Ovary (tissue), 10 donors: ENCODE data around the gene SEMA6C. TPM values are rescaled to one million over a fixed set of nuclear protein-coding genes. Genes with fewer than 3 reads are reported as not detected.
A peak's percentile ranks its signal among the peaks of the same experiment; 100 is the strongest.
"Not testable (repeated sequence)": the region's sequence is repeated elsewhere in the genome, so short reads cannot be mapped to it uniquely, and the experiment has no call there.

Source experiments
- DNase-seq, 5 donors: peaks; one replicate each; pipeline ENCODE4 v3.0.0-alpha.2; 2019 to 2020
- H3K27ac ChIP-seq, 2 donors: fragments of 200-600 bp; one replicate each; pipeline versions ENCODE4 v1.5.1 to v1.8.0; 2019 to 2022
- H3K27me3 ChIP-seq: fragments of 200-600 bp; one replicate; pipeline ENCODE4 v1.8.0; 2022
- H3K36me3 ChIP-seq: fragments of 200-600 bp; sonication (generic); one replicate; pipeline ENCODE4 v1.5.1; 2019
- H3K4me1 ChIP-seq: one replicate; pipeline ENCODE4 v1.8.1; 2013; ENCODE audit warnings: mild to moderate bottlenecking, moderate library complexity; ENCODE audit not compliant: insufficient read depth
- H3K4me3 ChIP-seq: fragments of 200-600 bp; sonication (generic); one replicate; pipeline ENCODE4 v1.5.1; 2017
- H3K9me3 ChIP-seq, 2 donors: fragments of 200-600 bp in 1 of 2; sonication (generic) in 1 of 2; one replicate each; pipeline versions ENCODE4 v1.5.1 to v1.8.1; 2013 to 2019; ENCODE audit warnings: mild to moderate bottlenecking in 1 of 2, moderate library complexity in 1 of 2
- EP300 ChIP-seq: sonication (generic); formaldehyde crosslinking; IDR thresholded peaks from one replicate; pipeline ENCODE4 v1.6.1; 2017; ENCODE audit warnings: antibody characterized with exemption
- POLR2A ChIP-seq: fragments of 450-650 bp; IDR thresholded peaks from one replicate; pipeline ENCODE4 v1.6.1; 2017; ENCODE audit warnings: antibody characterized with exemption, mild to moderate bottlenecking, moderate library complexity
- WGBS, 3 donors: extraction: QIAGEN DNeasy Blood & Tissue Kit in 1 of 3; methylation state at CpG; one replicate each; pipeline versions ENCODE4 v1.1.5 to v1.1.7; 2013 to 2017; 5-methylcytosine and 5-hydroxymethylcytosine counted together
- intact Hi-C, 4 donors: fragments of 100-400 bp; cut with DNase I; formaldehyde crosslinking; loops; one replicate each; pipeline versions ENCODE4 v1.11.0 to v1.15.1; 2022 to 2023
- long read RNA-seq, 3 donors: library from polyadenylated mRNA in 2 of 3; unstranded in 2 of 3; transcript quantifications; one replicate each; pipeline ENCODE4 v2.0.0 and lab custom pipeline, GENCODE V29; 2021 to 2026
- polyA plus RNA-seq, 2 donors: library from polyadenylated mRNA; stranded (reverse); fragments of 200-250 nt in 1 of 2; fragments of 350-450 nt in 1 of 2; fragmentation: Illumina TruSeq in 1 of 2; extraction: RNeasy Lipid Tissue Mini Kit (QIAGEN cat#74804) in 1 of 2; gene quantifications; one replicate each; pipeline ENCODE4 v1.2.3, GENCODE V29; 2013 to 2014
- total RNA-seq, 7 donors: library from RNA; depleted of rRNA in 2 of 7; stranded (reverse); fragments of >200 nt in 2 of 7; fragmentation: NEBNext Ultra II Directional in 3 of 7; extraction: Animal tissue kit (Norgen Biotek cat#: 25700) in 3 of 7; gene quantifications; one replicate each; pipeline versions ENCODE4 v1.1.0 to v1.2.4, GENCODE V29; 2016 to 2023
- TF ChIP-seq, protein P1 (sequence below), 3 donors: fragments of 450-650 bp in 2 of 3; fragments of 200-600 bp in 1 of 3; IDR thresholded peaks; one replicate each; pipeline versions ENCODE4 v1.5.1 to v1.8.0; 2016 to 2022; ENCODE audit warnings: antibody characterized with exemption in 3 of 3, mild to moderate bottlenecking in 1 of 3
- donor health status: DM: no; HTN: no; CAD: no; lungs with moderate emphysema.
- donor health status: DM: no; HTN: no; CAD: no.
- donor health status: Bipolar disorder and iron deficiency.
- donor health status: DM: yes; HTN: yes; CAD: no.
- donor health status: DM: no; HTN: no; CAD: no.
- donor health status: DM: yes; HTN: yes; CAD: no.

The SEMA6C gene, protein sequence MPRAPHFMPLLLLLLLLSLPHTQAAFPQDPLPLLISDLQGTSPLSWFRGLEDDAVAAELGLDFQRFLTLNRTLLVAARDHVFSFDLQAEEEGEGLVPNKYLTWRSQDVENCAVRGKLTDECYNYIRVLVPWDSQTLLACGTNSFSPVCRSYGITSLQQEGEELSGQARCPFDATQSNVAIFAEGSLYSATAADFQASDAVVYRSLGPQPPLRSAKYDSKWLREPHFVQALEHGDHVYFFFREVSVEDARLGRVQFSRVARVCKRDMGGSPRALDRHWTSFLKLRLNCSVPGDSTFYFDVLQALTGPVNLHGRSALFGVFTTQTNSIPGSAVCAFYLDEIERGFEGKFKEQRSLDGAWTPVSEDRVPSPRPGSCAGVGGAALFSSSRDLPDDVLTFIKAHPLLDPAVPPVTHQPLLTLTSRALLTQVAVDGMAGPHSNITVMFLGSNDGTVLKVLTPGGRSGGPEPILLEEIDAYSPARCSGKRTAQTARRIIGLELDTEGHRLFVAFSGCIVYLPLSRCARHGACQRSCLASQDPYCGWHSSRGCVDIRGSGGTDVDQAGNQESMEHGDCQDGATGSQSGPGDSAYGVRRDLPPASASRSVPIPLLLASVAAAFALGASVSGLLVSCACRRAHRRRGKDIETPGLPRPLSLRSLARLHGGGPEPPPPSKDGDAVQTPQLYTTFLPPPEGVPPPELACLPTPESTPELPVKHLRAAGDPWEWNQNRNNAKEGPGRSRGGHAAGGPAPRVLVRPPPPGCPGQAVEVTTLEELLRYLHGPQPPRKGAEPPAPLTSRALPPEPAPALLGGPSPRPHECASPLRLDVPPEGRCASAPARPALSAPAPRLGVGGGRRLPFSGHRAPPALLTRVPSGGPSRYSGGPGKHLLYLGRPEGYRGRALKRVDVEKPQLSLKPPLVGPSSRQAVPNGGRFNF
- total RNA-seq = 10 to 100 TPM in 5 of 7 donors, 1 to 10 TPM in 2; 8.0 to 18.0 (median 14.7) TPM
- polyA plus RNA-seq = 10 to 100 TPM in 1 of 2 donors, 1 to 10 TPM in 1; 5.0 to 13.4 TPM
- long read RNA-seq, donor 1, partial matches to known transcripts = 1 of 1 reads
- long read RNA-seq, donor 1, other reads (novel, unspliced or antisense) = 0 of 1 reads
- long read RNA-seq, donor 2, partial matches to known transcripts = 0 of 2 reads
- long read RNA-seq, donor 2, other reads (novel, unspliced or antisense) = 0 of 2 reads
- long read RNA-seq, donor 3, full-length matches to known transcripts = 2 of 17 reads
- long read RNA-seq, donor 3, partial matches to known transcripts = 6 of 17 reads
- long read RNA-seq, donor 3, other reads (novel, unspliced or antisense) = 9 of 17 reads

- intact Hi-C loops = loop anchor here in 2 of 4 donors (5.0 to 10.0 kb wide), 2 partner anchors 72 to 74 kb away; partner anchors contain the start of gene GABPB2 (in 2 of the 2)
- TF ChIP-seq POLR2A (peak; percentile 72), EP300 (no peak)
- 0 to 1% (median 1%) methylated on average over 48 to 61 of the region's 61 CpGs for WGBS, 3 donors
Observed at GRCh38 chr1:151146412-151147131, at the start of gene SEMA6C. TSS of gene SEMA6C (minus strand) at chr1:151146631. CDS start at chr1:151142621, 4,010 bp downstream.

GRCh38 chr1:151194894-151195594 is 48.6 kb upstream of the SEMA6C start:
- intact Hi-C loops = loop anchor here (5.0 to 10.0 kb wide), 3 partner anchors 57 to 130 kb away; partner anchors contain the start of genes PSMD4 (in 3 of the 4) and PI4KB (in 1 of the 4)
- not testable (repeated sequence) for H3K27ac ChIP-seq, H3K4me3 ChIP-seq, H3K36me3 ChIP-seq, H3K27me3 ChIP-seq, H3K4me1 ChIP-seq, H3K9me3 ChIP-seq
- WGBS, 3 donors = 71 to 74% (median 73%) methylated on average over 17 of the region's 17 CpGs
- DNase-seq = peak in 2 of 5 donors; percentile 48 to 50

More at GRCh38 chr1:151146412-151147131, at the start of gene SEMA6C:
- Histone ChIP-seq H3K27ac (peak within 1 kb of the TSS; percentile 41 to 77), H3K4me1 (peaks cover 8% of the 10 kb centered on the region), H3K27me3 (no peaks in the 10 kb centered on the region), H3K4me3 (peak within 1 kb of the TSS; percentile 45), H3K36me3 (no peaks in the 10 kb centered on the region), H3K9me3 (no peaks in the 10 kb centered on the region)
- DNase-seq = peak; percentile 94 to 96 (median 95)

DNA sequence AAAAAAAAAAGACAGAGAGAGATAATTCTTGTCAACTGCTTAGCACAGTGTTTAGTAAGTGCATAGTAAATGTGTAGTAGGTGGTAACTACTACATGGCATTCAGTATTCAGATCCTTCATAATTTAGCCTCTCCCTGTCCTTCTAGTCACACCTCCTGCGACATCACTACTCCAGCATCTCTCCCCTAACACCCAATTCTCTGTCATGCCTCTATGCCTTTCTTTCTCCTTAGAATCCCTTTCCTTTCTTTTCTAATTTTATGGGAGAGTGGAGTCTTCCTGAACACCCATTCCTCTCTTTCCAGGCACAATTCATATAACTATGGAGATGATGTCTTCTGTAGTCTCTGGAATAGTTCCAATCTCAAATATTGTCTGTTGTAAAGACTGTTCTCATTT is 47.4 kb upstream of the SEMA6C start:
- DNase-seq = no peak
- Histone ChIP-seq H3K36me3 (no peaks in the 10 kb centered on the region), H3K27ac (no peak overlapping the region), H3K9me3 (no peaks in the 10 kb centered on the region), H3K4me3 (no peak overlapping the region), H3K4me1 (peaks cover 4% of the 10 kb centered on the region), H3K27me3 (no peaks in the 10 kb centered on the region)
- TF ChIP-seq EP300 (no peak), POLR2A (no peak)
- TF ChIP-seq, protein P1, sequence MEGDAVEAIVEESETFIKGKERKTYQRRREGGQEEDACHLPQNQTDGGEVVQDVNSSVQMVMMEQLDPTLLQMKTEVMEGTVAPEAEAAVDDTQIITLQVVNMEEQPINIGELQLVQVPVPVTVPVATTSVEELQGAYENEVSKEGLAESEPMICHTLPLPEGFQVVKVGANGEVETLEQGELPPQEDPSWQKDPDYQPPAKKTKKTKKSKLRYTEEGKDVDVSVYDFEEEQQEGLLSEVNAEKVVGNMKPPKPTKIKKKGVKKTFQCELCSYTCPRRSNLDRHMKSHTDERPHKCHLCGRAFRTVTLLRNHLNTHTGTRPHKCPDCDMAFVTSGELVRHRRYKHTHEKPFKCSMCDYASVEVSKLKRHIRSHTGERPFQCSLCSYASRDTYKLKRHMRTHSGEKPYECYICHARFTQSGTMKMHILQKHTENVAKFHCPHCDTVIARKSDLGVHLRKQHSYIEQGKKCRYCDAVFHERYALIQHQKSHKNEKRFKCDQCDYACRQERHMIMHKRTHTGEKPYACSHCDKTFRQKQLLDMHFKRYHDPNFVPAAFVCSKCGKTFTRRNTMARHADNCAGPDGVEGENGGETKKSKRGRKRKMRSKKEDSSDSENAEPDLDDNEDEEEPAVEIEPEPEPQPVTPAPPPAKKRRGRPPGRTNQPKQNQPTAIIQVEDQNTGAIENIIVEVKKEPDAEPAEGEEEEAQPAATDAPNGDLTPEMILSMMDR (IDR thresholded peaks at IDR 0.05) = no peak
- intact Hi-C loops = loop anchor here in 3 of 4 donors (5.0 to 10.0 kb wide), 3 partner anchors 58 to 131 kb away; partner anchors contain the start of genes PSMD4 (in 2 of the 3) and PI4KB (in 1 of the 3)
- 61 to 93% (median 74%) methylated on average over 1 of the region's 1 CpG for WGBS, 3 donors

- intact Hi-C loops = loop anchor here in 3 of 4 donors (5.0 to 10.0 kb wide), 3 partner anchors 59 to 131 kb away; partner anchors contain the start of genes PSMD4 (in 2 of the 3) and PI4KB (in 1 of the 3)
- Histone ChIP-seq H3K9me3 (no peaks in the 10 kb centered on the region), H3K36me3 (no peaks in the 10 kb centered on the region), H3K4me1 (peaks cover 6% of the 10 kb centered on the region), H3K4me3 (no peak overlapping the region), H3K27me3 (no peaks in the 10 kb centered on the region), H3K27ac (no peak overlapping the region)
- no peak for DNase-seq
- TF ChIP-seq EP300 (no peak), POLR2A (no peak)
- TF ChIP-seq, protein P1 (IDR thresholded peaks at IDR 0.05) = no peak
- 52 to 72% (median 58%) methylated on average over 6 of the region's 6 CpGs for WGBS, 3 donors
Observed at GRCh38 chr1:151193304-151193703, 46.9 kb upstream of the SEMA6C start.
